IPS-20b (cell line): ENCODE measurements around the gene ASTN2.

Experiments
- H3K27ac ChIP-seq: one replicate; pipeline ENCODE4 v1.5.1; 2013; ENCODE audit warnings: low read length
- H3K27me3 ChIP-seq: 2 replicates; pipeline ENCODE4 v1.6.1; 2013; ENCODE audit warnings: mild to moderate bottlenecking, low read length, inconsistent platforms; ENCODE audit not compliant: insufficient read depth
- H3K36me3 ChIP-seq: 2 replicates; pipeline ENCODE4 v1.6.1; 2013; ENCODE audit warnings: low read depth, mild to moderate bottlenecking, inconsistent platforms, low read length, moderate library complexity; ENCODE audit not compliant: insufficient read depth
- H3K4me1 ChIP-seq: 2 replicates; pipeline ENCODE4 v1.6.1; 2013; ENCODE audit warnings: mild to moderate bottlenecking, control low read depth, inconsistent platforms, low read length, moderate library complexity; ENCODE audit not compliant: insufficient read depth
- H3K4me3 ChIP-seq: 2 replicates; pipeline ENCODE4 v1.5.1; 2013; ENCODE audit warnings: mild to moderate bottlenecking, low read length, inconsistent platforms
- H3K9ac ChIP-seq: 2 replicates; pipeline ENCODE4 v1.6.1; 2013; ENCODE audit warnings: low read depth, mild to moderate bottlenecking, inconsistent platforms, low read length, moderate library complexity
- H3K9me3 ChIP-seq: 2 replicates; pipeline ENCODE4 v1.6.1; 2013; ENCODE audit warnings: mild to moderate bottlenecking, low read depth, low read length, inconsistent platforms; ENCODE audit not compliant: insufficient read depth

The ASTN2 gene

DNA sequence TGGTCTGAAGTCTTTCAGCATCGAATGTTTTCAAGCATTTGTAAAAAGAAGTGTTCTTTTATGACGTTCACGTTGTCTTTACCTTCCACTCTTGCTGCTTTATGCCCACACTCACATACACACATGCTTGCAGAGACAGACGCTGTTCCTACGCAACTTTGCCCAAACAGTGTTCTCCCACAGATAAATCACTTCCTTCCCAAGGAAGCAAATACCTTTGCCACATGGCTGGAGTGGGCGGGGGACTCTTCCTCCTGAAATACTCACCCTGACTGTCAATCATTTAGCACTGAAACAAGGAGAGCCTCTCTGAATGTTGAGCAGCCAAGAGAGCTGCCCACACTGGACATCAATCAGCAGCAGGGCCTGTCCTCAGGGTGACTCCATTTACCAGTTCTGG lies 22.4 kb upstream of the ASTN2 start:
- H3K4me3 ChIP-seq = no peak overlapping the region
- H3K9me3 ChIP-seq = no peaks in the 10 kb centered on the region
- H3K4me1 ChIP-seq = peaks cover 15% of the 10 kb centered on the region
- H3K36me3 ChIP-seq = no peaks in the 10 kb centered on the region
- no peaks in the 10 kb centered on the region for H3K27me3 ChIP-seq
- H3K27ac ChIP-seq = no peak overlapping the region
- H3K9ac ChIP-seq = no peak overlapping the region

- Histone ChIP-seq H3K36me3 (no peaks in the 10 kb centered on the region), H3K9me3 (no peaks in the 10 kb centered on the region), H3K27ac (no peak overlapping the region), H3K9ac (no peak overlapping the region), H3K4me1 (peaks cover 15% of the 10 kb centered on the region), H3K4me3 (no peak overlapping the region), H3K27me3 (no peaks in the 10 kb centered on the region)
Measured at GRCh38 chr9:117435630-117436261, 20.9 kb upstream of the ASTN2 start.

GRCh38 chr9:117434566-117434965 lies 19.7 kb upstream of the ASTN2 start:
- H3K4me3 ChIP-seq = no peak overlapping the region
- H3K9ac ChIP-seq = no peak overlapping the region
- no peaks in the 10 kb centered on the region for H3K36me3 ChIP-seq
- no peak overlapping the region for H3K27ac ChIP-seq
- no peaks in the 10 kb centered on the region for H3K9me3 ChIP-seq
- H3K27me3 ChIP-seq = no peaks in the 10 kb centered on the region
- H3K4me1 ChIP-seq = peaks cover 15% of the 10 kb centered on the region

- no peaks in the 10 kb centered on the region for H3K36me3 ChIP-seq
Measured at GRCh38 chr9:117430813-117431212, 16.0 kb upstream of the ASTN2 start.

DNA sequence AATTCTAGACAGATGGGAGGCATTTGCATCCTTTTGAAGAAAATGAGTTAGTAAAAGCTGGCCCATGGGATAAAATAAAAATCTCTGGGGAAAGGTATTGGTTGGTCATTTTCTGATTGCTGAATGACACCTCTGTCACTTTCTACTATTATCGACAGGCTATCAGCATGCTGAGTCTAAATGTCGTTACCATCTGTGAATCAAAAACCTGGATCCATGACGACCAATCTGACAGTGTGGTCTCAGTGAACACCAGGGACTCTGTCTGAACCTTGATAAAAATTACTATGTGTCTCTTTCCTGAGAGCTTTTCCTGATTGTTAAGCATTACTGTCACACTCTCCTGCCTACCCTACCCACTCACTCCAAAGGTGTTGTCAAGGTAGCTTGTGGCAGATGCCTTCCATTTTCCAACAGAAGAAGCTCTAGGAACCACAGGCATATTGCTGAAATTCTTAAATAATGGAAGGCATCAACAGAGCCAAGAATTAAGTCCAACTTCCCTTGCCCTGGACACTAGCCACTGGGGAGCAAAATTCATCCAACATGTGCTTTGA lies 12.6 kb upstream of the ASTN2 start:
- Histone ChIP-seq H3K9me3 (no peaks in the 10 kb centered on the region), H3K27ac (no peak overlapping the region), H3K4me3 (no peak overlapping the region), H3K36me3 (no peaks in the 10 kb centered on the region), H3K9ac (no peak overlapping the region), H3K4me1 (peaks cover 2% of the 10 kb centered on the region; the same call in 1 of the 2 replicates), H3K27me3 (0 out of 2 replicates have a peak, but pooled peaks cover 10% of the 10 kb centered on the region)

More at GRCh38 chr9:117430813-117431212, 16.0 kb upstream of the ASTN2 start:
- no peaks in the 10 kb centered on the region for H3K27me3 ChIP-seq
- H3K9me3 ChIP-seq = no peaks in the 10 kb centered on the region
- no peak overlapping the region for H3K9ac ChIP-seq
- H3K4me1 ChIP-seq = peaks cover 13% of the 10 kb centered on the region
- no peak overlapping the region for H3K4me3 ChIP-seq
- no peak overlapping the region for H3K27ac ChIP-seq

GRCh38 chr9:117425566-117425965 lies 10.7 kb upstream of the ASTN2 start:
- Histone ChIP-seq H3K9me3 (no peaks in the 10 kb centered on the region), H3K4me3 (no peak overlapping the region), H3K27ac (no peak overlapping the region), H3K27me3 (peaks cover 10% of the 10 kb centered on the region; the same call in 1 of the 2 replicates), H3K4me1 (peaks cover 2% of the 10 kb centered on the region; the same call in 1 of the 2 replicates), H3K9ac (no peak overlapping the region), H3K36me3 (no peaks in the 10 kb centered on the region)

- Histone ChIP-seq H3K4me1 (peaks cover 2% of the 10 kb centered on the region; the same call in 1 of the 2 replicates), H3K27me3 (peaks cover 20% of the 10 kb centered on the region), H3K9ac (no peak overlapping the region), H3K4me3 (no peak overlapping the region), H3K36me3 (no peaks in the 10 kb centered on the region), H3K9me3 (no peaks in the 10 kb centered on the region), H3K27ac (no peak overlapping the region)
Measured at GRCh38 chr9:117424291-117424690, 9.4 kb upstream of the ASTN2 start.

GRCh38 chr9:117418111-117418510 lies 3.3 kb upstream of the ASTN2 start:
- H3K4me3 ChIP-seq = no peak overlapping the region
- no peak overlapping the region for H3K27ac ChIP-seq
- no peaks in the 10 kb centered on the region for H3K36me3 ChIP-seq
- H3K4me1 ChIP-seq = no peaks in the 10 kb centered on the region; the same call in 1 of the 2 replicates
- peaks cover 66% of the 10 kb centered on the region for H3K27me3 ChIP-seq
- no peak overlapping the region for H3K9ac ChIP-seq
- no peaks in the 10 kb centered on the region for H3K9me3 ChIP-seq

GRCh38 chr9:117416856-117417255 lies 2.0 kb upstream of the ASTN2 start:
- H3K27ac ChIP-seq = no peak overlapping the region
- H3K27me3 ChIP-seq = peaks cover 78% of the 10 kb centered on the region
- H3K36me3 ChIP-seq = no peaks in the 10 kb centered on the region
- no peak overlapping the region for H3K9ac ChIP-seq
- H3K9me3 ChIP-seq = no peaks in the 10 kb centered on the region
- H3K4me1 ChIP-seq = peaks cover 7% of the 10 kb centered on the region; the same call in 1 of the 2 replicates
- H3K4me3 ChIP-seq = no peak overlapping the region

DNA sequence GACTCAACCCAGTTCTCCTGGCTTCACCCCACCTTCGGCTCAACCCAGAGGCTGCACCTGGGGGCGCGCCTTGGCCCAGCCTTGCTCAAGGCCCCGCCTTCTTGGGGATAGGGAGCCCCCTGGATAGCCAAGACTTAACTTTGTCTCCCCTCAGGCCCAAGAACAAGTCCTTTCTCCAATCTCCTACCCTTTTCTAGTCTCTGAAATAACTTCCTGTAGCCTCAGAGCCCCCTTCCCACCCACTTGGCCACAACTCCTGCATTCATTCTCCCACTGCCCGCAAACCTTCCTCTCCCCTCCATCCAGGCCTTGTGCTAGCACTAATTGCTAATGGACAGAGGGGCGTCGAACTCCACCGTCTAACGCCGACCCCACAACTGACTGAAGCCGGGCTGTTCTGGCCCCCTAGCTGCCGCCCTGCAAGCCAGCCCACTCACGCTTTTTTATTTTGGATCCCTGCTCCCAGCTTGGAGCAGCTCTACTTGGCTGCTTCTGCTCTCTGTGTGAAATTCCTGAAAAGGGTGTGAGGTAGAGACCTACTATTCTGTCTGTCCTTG lies 579 bp upstream of the ASTN2 start:
- peaks cover 7% of the 10 kb centered on the region; the same call in 1 of the 2 replicates for H3K4me1 ChIP-seq
- H3K36me3 ChIP-seq = no peaks in the 10 kb centered on the region
- no peak overlapping the region for H3K27ac ChIP-seq
- peak overlapping the region; percentile 8; the same call in 1 of the 2 replicates for H3K9ac ChIP-seq
- H3K4me3 ChIP-seq = peak overlapping the region; percentile 67
- peaks cover 83% of the 10 kb centered on the region for H3K27me3 ChIP-seq
- no peaks in the 10 kb centered on the region for H3K9me3 ChIP-seq

DNA sequence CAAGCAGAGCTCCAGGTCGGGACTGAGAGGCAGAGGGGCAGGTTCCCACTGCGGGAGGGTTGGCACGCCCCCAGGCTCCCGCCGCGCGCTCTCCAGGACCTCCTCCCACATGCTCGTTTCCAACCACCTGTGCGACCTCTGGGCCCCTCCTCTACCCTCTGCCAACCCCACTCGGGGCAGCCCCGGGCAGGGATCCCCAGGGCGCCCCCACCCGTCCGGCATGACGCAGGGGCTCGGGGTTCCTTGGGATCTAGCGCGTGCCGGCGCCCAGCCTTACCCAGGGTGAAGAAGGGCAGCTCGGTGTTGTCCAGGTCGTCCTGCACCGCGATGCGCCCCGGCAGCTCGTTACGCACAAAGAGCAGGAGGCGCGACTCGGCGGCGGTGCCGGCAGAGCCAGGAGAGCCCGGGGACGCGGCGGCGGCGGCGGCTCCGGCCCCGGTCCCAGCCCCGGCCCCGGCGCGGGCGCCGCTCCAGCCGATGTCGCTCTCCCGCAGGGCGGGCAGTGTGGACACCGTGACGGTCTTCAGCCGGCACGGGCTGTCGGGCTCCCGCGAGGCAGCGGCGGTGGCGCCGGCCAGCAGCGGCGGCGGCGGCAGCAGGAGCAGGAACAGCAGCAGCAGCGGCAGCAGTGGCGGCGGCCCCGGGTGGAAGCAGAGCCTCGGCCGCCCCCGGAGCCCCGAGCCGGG lies 494 bp downstream of the ASTN2 start:
- H3K9me3 ChIP-seq = no peaks in the 10 kb centered on the region
- no peaks in the 10 kb centered on the region for H3K36me3 ChIP-seq
- H3K4me3 ChIP-seq = peak overlapping the region; percentile 72
- H3K27me3 ChIP-seq = peaks cover 74% of the 10 kb centered on the region
- H3K4me1 ChIP-seq = peaks cover 7% of the 10 kb centered on the region; the same call in 1 of the 2 replicates
- no peak overlapping the region for H3K27ac ChIP-seq
- H3K9ac ChIP-seq = peak overlapping the region; percentile 43; the same call in 1 of the 2 replicates
